K562 (cell line): ENCODE results near the gene ALDH16A1. TPM values are rescaled to one million over a fixed set of nuclear protein-coding genes. Genes with fewer than 3 reads are reported as not detected.

Source experiments
- CREB3L1 ChIP-seq: fragments of 450-650 bp; IDR thresholded peaks from 2 replicates; pipeline ENCODE4 v1.6.1; 2014; ENCODE audit warnings: low read depth, mild to moderate bottlenecking, moderate library complexity, borderline replicate concordance
- CTCFL ChIP-seq: IDR thresholded peaks from 2 replicates; pipeline ENCODE4 v1.6.1; 2011; ENCODE audit warnings: borderline replicate concordance, low read depth, mild to moderate bottlenecking, moderate library complexity, low read length; ENCODE audit not compliant: insufficient read depth, poor library complexity, severe bottlenecking
- DMBX1 ChIP-seq: fragments of 250-450 bp; sonication (Bioruptor Pico); IDR thresholded peaks from 2 replicates; pipeline ENCODE4 v1.8.0; 2022; ENCODE audit warnings: inconsistent platforms, mild to moderate bottlenecking, moderate library complexity, borderline replicate concordance
- FOXP1 ChIP-seq: sonication (generic); formaldehyde crosslinking; IDR thresholded peaks from 2 replicates; pipeline ENCODE4 v1.8.0; 2022; ENCODE audit warnings: mild to moderate bottlenecking, missing genetic modification reagents
- KLF10 ChIP-seq: fragments of 250-450 bp; sonication (Bioruptor Pico); IDR thresholded peaks from 2 replicates; pipeline ENCODE4 v1.6.1; 2021; ENCODE audit warnings: matching md5 sums
- LCOR ChIP-seq: sonication (generic); formaldehyde crosslinking; IDR thresholded peaks from 2 replicates; pipeline ENCODE4 v1.8.0; 2022; ENCODE audit warnings: mild to moderate bottlenecking, missing genetic modification reagents
- MEIS2 ChIP-seq: fragments of 450-650 bp; IDR thresholded peaks from 2 replicates; pipeline ENCODE4 v1.6.1; 2014; ENCODE audit warnings: mild to moderate bottlenecking; ENCODE audit not compliant: partially characterized antibody
- NBN ChIP-seq: fragments of 450-650 bp; IDR thresholded peaks from 2 replicates; pipeline ENCODE4 v1.6.1; 2016; ENCODE audit warnings: low read depth, mild to moderate bottlenecking
- NFXL1 ChIP-seq: fragments of 450-650 bp; formaldehyde crosslinking; IDR thresholded peaks from 2 replicates; pipeline ENCODE4 v1.4.0; 2021; ENCODE audit warnings: mild to moderate bottlenecking
- NR2C2 ChIP-seq, 2 experiments: fragments of 200-800 bp in 1 of 2; sonication (Bioruptor generic) in 1 of 2; sonication (generic) in 1 of 2; formaldehyde crosslinking in 1 of 2; IDR thresholded peaks; 2 replicates each; pipeline versions ENCODE4 v1.6.1 to v1.8.0; 2016 to 2022; ENCODE audit warnings: mild to moderate bottlenecking in 1 of 2, missing compliant biosample characterization in 1 of 2, missing genetic modification characterization in 1 of 2, missing genetic modification reagents in 1 of 2
- PKNOX1 ChIP-seq: fragments of 450-650 bp; IDR thresholded peaks from 2 replicates; pipeline ENCODE4 v1.6.1; 2016
- RFX5 ChIP-seq: IDR thresholded peaks from 2 replicates; pipeline ENCODE4 v1.6.1; 2011; ENCODE audit warnings: low read depth, mild to moderate bottlenecking, improper control_type of control experiment, low read length
- SMAD4 ChIP-seq: fragments of 250-450 bp; sonication (Bioruptor Pico); conservative IDR thresholded peaks from 2 replicates; pipeline ENCODE4 v1.8.0; 2021; ENCODE audit warnings: inconsistent platforms, mild to moderate bottlenecking, moderate library complexity
- SNRNP70 ChIP-seq: fragments of 200-400 bp; formaldehyde crosslinking; optimal IDR thresholded peaks from 2 replicates; pipeline ENCODE3; 2017; ENCODE audit warnings: low read depth, low read length
- SP2 ChIP-seq: IDR thresholded peaks from 2 replicates; pipeline ENCODE4 v1.6.1; 2011; ENCODE audit warnings: mild to moderate bottlenecking, low read depth, low read length, moderate library complexity; ENCODE audit not compliant: poor library complexity, severe bottlenecking; ENCODE audit errors: extremely low read depth
- TAF1 ChIP-seq: IDR thresholded peaks from 2 replicates; pipeline ENCODE4 v1.6.1; 2011; ENCODE audit warnings: mild to moderate bottlenecking, low read length, moderate library complexity; ENCODE audit not compliant: insufficient read depth, control insufficient read depth, severe bottlenecking; ENCODE audit errors: extremely low read depth
- ZNF324 ChIP-seq: fragments of 250-450 bp; sonication (Bioruptor Pico); IDR thresholded peaks from 2 replicates; pipeline ENCODE4 v1.4.0; 2020; ENCODE audit warnings: mild to moderate bottlenecking
- ZNF592 ChIP-seq: fragments of 450-650 bp; IDR thresholded peaks from 2 replicates; pipeline ENCODE4 v1.6.1; 2017; ENCODE audit warnings: antibody characterized with exemption, mild to moderate bottlenecking
- polyA plus RNA-seq, 8 experiments: library from polyadenylated mRNA; depleted of rRNA in 4 of 8; stranded (reverse) in 5 of 8; unstranded in 3 of 8; fragments of >200 nt; fragmentation: Nextera tagmentation in 2 of 8; fragmentation: Illumina TruSeq in 1 of 8; extraction: Ambion mirVana in 2 of 8; extraction: Trizol in 1 of 8; gene quantifications; 2 replicates each; pipeline versions ENCODE4 v1.2.1 to v1.2.3, GENCODE V29; 2011 to 2014; ENCODE audit warnings: inconsistent platforms in 1 of 8, missing spikeins in 1 of 8
- total RNA-seq, 7 experiments: library from RNA; depleted of rRNA in 6 of 7; stranded (reverse); fragments of >200 nt in 6 of 7; fragmentation: Illumina TruSeq in 2 of 7; extraction: Trizol in 2 of 7; gene quantifications; 2 replicates each; pipeline versions ENCODE4 v1.2.1 to v1.2.3, GENCODE V29; 2011 to 2021; ENCODE audit warnings: low replicate concordance in 1 of 7

ALDH16A1 gene
- total and polyA plus RNA-seq, 9 of the 15 experiments (the other 6 are each of a cell fraction or from before 2014, with no cell fraction given) = 2.2 to 52.2 (median 7.6) TPM

- TF ChIP-seq ZNF592 (no peak), KLF10 (CRISPR knock-in tag) (no peak), RFX5 (no peak), ZNF324 (CRISPR knock-in tag) (no peak), LCOR (CRISPR knock-in tag) (no peak; the same call in 1 of the 2 replicates), CTCFL (no peak), PKNOX1 (peak; percentile 50), DMBX1 (CRISPR knock-in tag) (no peak), SMAD4 (CRISPR knock-in tag) (no peak), SNRNP70 (no peak), NBN (0 out of 2 replicates have a peak, but pooled peaks have one; percentile 64), TAF1 (peak; percentile 95), MEIS2 (peak; percentile 88), NFXL1 (CRISPR knock-in tag) (no peak), FOXP1 (CRISPR knock-in tag) (peak; percentile 75; the same call in 1 of the 2 replicates), SP2 (no peak), CREB3L1 (peak; percentile 44; the same call in 1 of the 2 replicates), NR2C2 (CRISPR knock-in tag; IDR thresholded peaks at IDR 0.05) (no peak), NR2C2 (tag; IDR thresholded peaks at IDR 0.05) (peak; percentile 78)
These were observed at the start of gene ALDH16A1 (continued) for GRCh38 chr19:49453013-49453756.
